GM12872 (cell line): ENCODE measurements around the gene FOXRED2.

ENCODE experiments used
- TF ChIP-seq, protein P1 (sequence below): IDR thresholded peaks from 3 replicates; pipeline ENCODE4 v1.5.1; 2011; ENCODE audit warnings: low read depth, mild to moderate bottlenecking, low read length, moderate library complexity; ENCODE audit not compliant: insufficient read depth

FOXRED2 gene

GRCh38 chr22:36506637-36507517, at the start of gene FOXRED2:
Gene FOXRED2, minus strand, starts transcription at chr22:36507040. Its CDS starts 618 bp downstream, at chr22:36506422.
- TF ChIP-seq, protein P1, sequence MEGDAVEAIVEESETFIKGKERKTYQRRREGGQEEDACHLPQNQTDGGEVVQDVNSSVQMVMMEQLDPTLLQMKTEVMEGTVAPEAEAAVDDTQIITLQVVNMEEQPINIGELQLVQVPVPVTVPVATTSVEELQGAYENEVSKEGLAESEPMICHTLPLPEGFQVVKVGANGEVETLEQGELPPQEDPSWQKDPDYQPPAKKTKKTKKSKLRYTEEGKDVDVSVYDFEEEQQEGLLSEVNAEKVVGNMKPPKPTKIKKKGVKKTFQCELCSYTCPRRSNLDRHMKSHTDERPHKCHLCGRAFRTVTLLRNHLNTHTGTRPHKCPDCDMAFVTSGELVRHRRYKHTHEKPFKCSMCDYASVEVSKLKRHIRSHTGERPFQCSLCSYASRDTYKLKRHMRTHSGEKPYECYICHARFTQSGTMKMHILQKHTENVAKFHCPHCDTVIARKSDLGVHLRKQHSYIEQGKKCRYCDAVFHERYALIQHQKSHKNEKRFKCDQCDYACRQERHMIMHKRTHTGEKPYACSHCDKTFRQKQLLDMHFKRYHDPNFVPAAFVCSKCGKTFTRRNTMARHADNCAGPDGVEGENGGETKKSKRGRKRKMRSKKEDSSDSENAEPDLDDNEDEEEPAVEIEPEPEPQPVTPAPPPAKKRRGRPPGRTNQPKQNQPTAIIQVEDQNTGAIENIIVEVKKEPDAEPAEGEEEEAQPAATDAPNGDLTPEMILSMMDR = no peak

DNA sequence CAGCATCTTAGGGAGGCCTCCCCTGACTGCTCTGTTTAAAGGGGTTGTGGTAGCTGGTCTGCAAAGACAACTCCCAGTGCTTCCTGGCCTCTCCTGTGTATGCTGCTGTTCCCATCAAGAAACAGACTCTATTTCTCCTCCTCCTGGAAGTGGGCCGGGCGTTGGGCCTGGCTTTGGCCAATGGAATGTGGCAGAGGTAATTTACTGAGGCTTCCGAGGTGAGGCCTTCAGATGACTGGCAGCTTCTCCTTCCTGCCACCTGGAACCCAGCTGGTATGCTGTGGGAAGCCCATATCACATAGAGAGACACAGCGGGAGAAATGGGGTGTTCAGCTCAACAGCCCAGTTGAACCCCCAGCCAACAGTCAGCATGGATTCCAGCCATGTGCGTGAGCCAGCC, 47.3 kb upstream of the FOXRED2 start:
- TF ChIP-seq, protein P1 = no peak

DNA sequence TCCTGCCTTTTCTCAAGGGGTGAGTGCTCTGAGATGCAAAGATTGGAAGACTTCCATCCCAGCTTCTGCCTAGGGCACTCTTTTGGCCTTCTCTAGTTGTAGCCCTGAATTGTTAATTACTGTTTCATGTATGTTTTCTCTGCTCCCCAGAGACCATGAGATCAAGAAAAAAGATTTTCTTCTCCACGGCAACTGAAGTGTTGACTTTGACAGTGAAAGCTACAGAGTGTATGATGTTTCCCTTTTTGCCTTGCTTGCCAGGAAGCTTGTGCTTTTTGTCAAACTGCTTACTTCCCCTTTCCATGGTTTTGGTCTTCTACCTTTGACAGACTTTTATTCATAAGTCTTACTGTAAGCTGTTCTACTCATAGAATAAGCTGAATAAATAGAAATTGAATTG, 45.4 kb upstream of the FOXRED2 start:
- TF ChIP-seq, protein P1 = no peak

- TF ChIP-seq, protein P1 = no peak
These were observed 44.1 kb upstream of the FOXRED2 start for GRCh38 chr22:36550701-36551495.

DNA sequence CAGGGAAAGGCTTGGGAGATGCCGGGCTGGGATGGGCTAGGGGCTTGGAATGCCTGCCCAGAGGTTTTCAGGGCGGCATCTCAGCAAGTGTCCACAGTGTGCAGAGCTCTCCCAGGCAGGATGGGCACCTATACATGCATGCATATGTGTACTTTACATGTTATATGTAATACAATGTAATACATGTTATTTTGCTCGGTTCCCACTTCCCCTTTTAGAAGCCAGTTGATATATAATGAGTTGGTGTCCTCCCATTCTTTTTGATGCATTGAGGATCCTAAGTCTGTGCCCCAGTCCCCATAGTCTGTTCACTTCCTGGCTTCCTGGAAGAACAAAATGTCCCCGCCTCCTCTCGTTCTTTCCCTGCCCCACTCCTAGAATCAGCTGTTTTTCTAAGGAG, 42.2 kb upstream of the FOXRED2 start:
- TF ChIP-seq, protein P1 = no peak

DNA sequence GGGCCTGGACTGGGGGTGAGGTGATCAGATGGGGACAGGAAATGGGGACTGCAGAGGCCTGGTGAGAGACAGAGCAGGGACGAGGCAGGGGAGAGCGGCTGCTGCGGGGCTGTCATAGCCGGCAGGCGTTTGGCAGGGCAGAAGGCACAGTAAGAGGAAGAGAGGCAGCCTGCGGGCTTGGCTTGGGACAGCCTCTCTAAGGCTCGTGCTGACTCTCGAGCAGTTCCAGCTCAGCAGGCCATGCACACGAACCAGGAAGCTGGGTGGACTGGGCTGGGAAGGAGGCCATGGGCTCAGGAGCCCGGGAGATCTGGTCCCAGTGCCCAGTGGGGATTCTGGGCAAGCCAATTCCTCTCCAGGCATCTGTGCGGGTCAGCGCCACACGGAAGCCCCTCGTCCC, 41.8 kb upstream of the FOXRED2 start:
- TF ChIP-seq, protein P1 = no peak

GRCh38 chr22:36546932-36547331, 40.1 kb upstream of the FOXRED2 start:
- TF ChIP-seq, protein P1 = no peak
